HepG2 (cell line): ENCODE data around the gene CLASP1. TPM values are rescaled to one million over a fixed set of nuclear protein-coding genes. Genes with fewer than 3 reads are reported as not detected.

Source experiments
- ATAC-seq: fragments of 200-7000 bp; cut with Tn5 transposase; 3 replicates; pipeline ENCODE4 v1.9.1; 2020; ENCODE audit warnings: mild to moderate bottlenecking, moderate library complexity
- BruUV-seq: library from RNA; stranded (reverse); fragments of 400-500 nt; replicated peaks from 2 replicates; lab custom pipeline; 2021; lab: Mats Ljungman, UMichigan
- CTCF ChIA-PET: fragments of 300-600 bp; formaldehyde crosslinking; extraction: SDS; loops from one replicate; lab custom pipeline; 2021; ENCODE audit warnings: low total read pairs, inconsistent platforms, low intra/inter-chr PET ratio; lab: Yijun Ruan, JAX
- POLR2A ChIA-PET: fragments of 350-600 bp; sonication (Branson Sonifier 250); formaldehyde crosslinking; loops from one replicate; lab custom pipeline; 2020; ENCODE audit warnings: antibody characterized with exemption, inconsistent platforms; lab: Yijun Ruan, JAX
- DNase-seq: peaks from one replicate; pipeline ENCODE4 v3.0.0-alpha.2; 2015; ENCODE audit warnings: low spot score
- FAIRE-seq: peaks from 3 replicates; lab custom pipeline; 2011; peaks lifted over from hg19 to GRCh38; lab: Jason Lieb, UNC
- H2AFZ ChIP-seq: one replicate; pipeline ENCODE4 v1.6.1; 2011; ENCODE audit warnings: low read length, inconsistent platforms
- H3K27ac ChIP-seq: fragments of 300-600 bp; 3 replicates; pipeline ENCODE4 v1.8.0; 2011; ENCODE audit warnings: mixed run types, mild to moderate bottlenecking, mixed read lengths, low read length, inconsistent platforms; ENCODE audit not compliant: insufficient read depth; ENCODE audit errors: extremely low read length
- H3K27me3 ChIP-seq, 2 experiments: fragments of 200-600 bp in 1 of 2; 2 replicates in 1 of 2; 3 replicates in 1 of 2; pipeline versions ENCODE4 v1.6.0 to v1.8.0; 2011; ENCODE audit warnings: low read length in 2 of 2, mild to moderate bottlenecking in 2 of 2, moderate library complexity in 2 of 2, inconsistent platforms in 1 of 2; ENCODE audit not compliant: insufficient read depth in 2 of 2, control insufficient read depth in 1 of 2
- H3K36me3 ChIP-seq, 2 experiments: fragments of 200-600 bp in 1 of 2; replicated peaks in 1 of 2; 2 replicates in 1 of 2; 3 replicates in 1 of 2; pipeline versions ENCODE4 v1.5.1 to v1.8.0; 2011; ENCODE audit warnings: low read length in 2 of 2, inconsistent platforms in 1 of 2; ENCODE audit not compliant: insufficient read depth in 2 of 2, control insufficient read depth in 1 of 2
- H3K4me1 ChIP-seq: 2 replicates; pipeline ENCODE4 v1.5.1; 2012; ENCODE audit warnings: low read length, inconsistent platforms; ENCODE audit not compliant: insufficient read depth
- H3K4me2 ChIP-seq: 2 replicates; pipeline ENCODE4 v1.6.0; 2011; ENCODE audit warnings: low read depth, low read length, inconsistent platforms
- H3K4me3 ChIP-seq, 3 experiments: fragments of 200-600 bp in 1 of 3; sonication (generic), shearing (Covaris generic) in 1 of 3; replicated peaks in 1 of 3; 2 replicates each; pipeline ENCODE4 v1.5.1; 2011 to 2016; ENCODE audit warnings: low read length in 3 of 3, inconsistent platforms in 2 of 3, low read depth in 2 of 3, mild to moderate bottlenecking in 2 of 3, control low read depth in 1 of 3, mixed read lengths in 1 of 3; ENCODE audit not compliant: insufficient read depth in 1 of 3
- H3K79me2 ChIP-seq: one replicate; pipeline ENCODE4 v1.6.1; 2011; ENCODE audit warnings: low read length, inconsistent platforms; ENCODE audit not compliant: insufficient read depth
- H3K9ac ChIP-seq: 2 replicates; pipeline ENCODE4 v1.6.0; 2011; ENCODE audit warnings: mild to moderate bottlenecking, low read depth, low read length, inconsistent platforms; ENCODE audit not compliant: insufficient read depth
- H3K9me3 ChIP-seq: 2 replicates; pipeline ENCODE4 v1.5.1; 2012; ENCODE audit warnings: mild to moderate bottlenecking, low read length
- H4K20me1 ChIP-seq: 2 replicates; pipeline ENCODE4 v1.6.0; 2011; ENCODE audit warnings: inconsistent platforms, mild to moderate bottlenecking, low read length, moderate library complexity; ENCODE audit not compliant: insufficient read depth
- ARNTL ChIP-seq: sonication (generic); formaldehyde crosslinking; IDR thresholded peaks from 2 replicates; pipeline ENCODE4 v1.4.0; 2020; ENCODE audit warnings: mild to moderate bottlenecking, missing genetic modification reagents
- HNF4A ChIP-seq: sonication (generic); formaldehyde crosslinking; IDR thresholded peaks from 2 replicates; pipeline ENCODE4 v1.4.0; 2020; ENCODE audit warnings: missing genetic modification reagents
- ISX ChIP-seq: sonication (generic); formaldehyde crosslinking; conservative IDR thresholded peaks from 2 replicates; pipeline ENCODE4 v1.5.0; 2020; ENCODE audit warnings: missing genetic modification reagents
- NR2F1 ChIP-seq, 2 experiments: fragments of 450-650 bp in 1 of 2; formaldehyde crosslinking in 1 of 2; IDR thresholded peaks; 2 replicates each; pipeline versions ENCODE4 v1.5.0 to v1.6.1; 2016 to 2020; ENCODE audit warnings: mild to moderate bottlenecking in 1 of 2, missing compliant biosample characterization in 1 of 2, missing genetic modification reagents in 1 of 2, moderate library complexity in 1 of 2
- RELA ChIP-seq: sonication (generic); formaldehyde crosslinking; IDR thresholded peaks from 2 replicates; pipeline ENCODE4 v1.4.0; 2020; ENCODE audit warnings: missing genetic modification reagents
- TEF ChIP-seq: sonication (generic); formaldehyde crosslinking; IDR thresholded peaks from 2 replicates; pipeline ENCODE4 v1.5.0; 2020; ENCODE audit warnings: missing genetic modification reagents
- ZBTB38 ChIP-seq: sonication (generic); formaldehyde crosslinking; IDR thresholded peaks from 2 replicates; pipeline ENCODE4 v1.5.1; 2020; ENCODE audit warnings: mild to moderate bottlenecking, missing genetic modification reagents
- ZBTB49 ChIP-seq: sonication (generic); formaldehyde crosslinking; IDR thresholded peaks from 2 replicates; pipeline ENCODE4 v1.4.0; 2020; ENCODE audit warnings: missing genetic modification reagents, borderline replicate concordance
- ZNF772 ChIP-seq: sonication (generic); formaldehyde crosslinking; IDR thresholded peaks from 2 replicates; pipeline ENCODE4 v1.5.0; 2020; ENCODE audit warnings: mild to moderate bottlenecking, missing genetic modification reagents
- WGBS: methylation state at CpG from one replicate; pipeline ENCODE4 v1.1.6; 2017; ENCODE audit warnings: low lambda C conversion rate; 5-methylcytosine and 5-hydroxymethylcytosine counted together
- in situ Hi-C: cut with HindIII; loops from 2 replicates; pipeline ENCODE4 v1.10.0; 2017; ENCODE audit warnings: low pct_unique_long_range_greater_than_20kb; ENCODE audit not compliant: extremely low pct_ligation_motif_present
- intact Hi-C: fragments of 100-400 bp; cut with micrococcal nuclease; formaldehyde crosslinking; loops from one replicate; pipeline ENCODE4 v1.10.0; 2022; ENCODE audit not compliant: unreplicated experiment
- polyA plus RNA-seq, 8 experiments: library from polyadenylated mRNA; depleted of rRNA in 3 of 8; stranded (reverse) in 7 of 8; unstranded in 1 of 8; fragments of >200 nt; fragmentation: Illumina TruSeq in 4 of 8; extraction: Trizol in 4 of 8; gene quantifications; 2 replicates each; pipeline versions ENCODE4 v1.2.1 to v1.2.3, GENCODE V29; 2011 to 2016; ENCODE audit warnings: low read depth in 4 of 8, missing spikeins in 1 of 8, mixed read lengths in 1 of 8; ENCODE audit not compliant: insufficient read depth in 1 of 8
- total RNA-seq, 5 experiments: library from RNA; depleted of rRNA; stranded (reverse); fragments of >200 nt; fragmentation: Illumina TruSeq; extraction: Trizol; gene quantifications; 2 replicates each; pipeline ENCODE4 v1.2.3, GENCODE V29; 2016; ENCODE audit warnings: low read depth in 1 of 5

The CLASP1 gene
- total and polyA plus RNA-seq, 2 of the 13 experiments (the other 11 are each of a cell fraction or from before 2014, with no cell fraction given) = 11.7 to 47.9 TPM

GRCh38 chr2:121288454-121289231, 360.6 kb downstream of the CLASP1 start:
- in situ Hi-C loops = no loop called here
- no peak for ATAC-seq
- POLR2A ChIA-PET = no interaction called here
- H3K9ac ChIP-seq = no peak overlapping the region
- H3K27me3 ChIP-seq = peaks cover 16 to 75% of the 10 kb centered on the region in 2 experiments
- H3K79me2 ChIP-seq = no peaks in the 10 kb centered on the region
- no peak for FAIRE-seq
- no peaks in the 10 kb centered on the region for H4K20me1 ChIP-seq
- no peak overlapping the region for H3K27ac ChIP-seq
- DNase-seq = no peak
- CTCF ChIA-PET = no interaction called here
- no peaks in the 10 kb centered on the region for H3K36me3 ChIP-seq
- no peaks in the 10 kb centered on the region for H3K9me3 ChIP-seq
- no peak overlapping the region for H3K4me3 ChIP-seq
- no TSS peak for BruUV-seq
- no peak overlapping the region for H3K4me2 ChIP-seq
- TF ChIP-seq ARNTL (no peak), ZBTB38 (no peak), ISX (CRISPR knock-in tag) (no peak), TEF (no peak)
- WGBS = 12% methylated on average over 12 of the region's 12 CpGs
- intact Hi-C loops = no loop called here
- 0 out of 2 replicates have a peak, but pooled peaks cover 9% of the 10 kb centered on the region for H3K4me1 ChIP-seq
- H2AFZ ChIP-seq = no peak overlapping the region

DNA sequence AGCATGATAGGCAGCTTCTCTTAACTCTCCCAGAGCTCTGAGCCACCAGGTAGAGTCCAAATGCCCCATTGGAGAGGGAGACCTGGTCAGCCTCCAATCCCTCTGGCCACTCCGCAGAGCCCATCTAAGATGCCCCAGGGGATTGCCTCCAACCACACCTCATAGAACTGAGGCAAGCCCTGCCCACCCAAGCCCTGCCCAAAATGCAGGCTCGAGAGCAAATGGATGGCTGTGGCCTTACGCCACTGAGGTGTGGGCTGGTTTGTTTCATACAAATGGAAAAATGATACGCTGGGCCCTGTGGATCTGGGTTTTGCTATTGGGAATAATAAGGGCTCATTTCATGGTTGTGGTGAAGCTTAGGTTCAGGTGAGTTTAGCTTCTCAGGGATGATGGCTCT, 361.3 kb downstream of the CLASP1 start:
- BruUV-seq = no TSS peak
- intact Hi-C loops = no loop called here
- POLR2A ChIA-PET = no interaction called here
- H3K27ac ChIP-seq = no peak overlapping the region
- H3K79me2 ChIP-seq = no peaks in the 10 kb centered on the region
- H4K20me1 ChIP-seq = no peaks in the 10 kb centered on the region
- DNase-seq = no peak
- no peak for FAIRE-seq
- TF ChIP-seq ZNF772 (CRISPR knock-in tag) (no peak), ZBTB49 (CRISPR knock-in tag) (no peak), NR2F1 (CRISPR knock-in tag; IDR thresholded peaks at IDR 0.05) (no peak), HNF4A (CRISPR knock-in tag) (no peak), RELA (CRISPR knock-in tag) (no peak)
- no peak overlapping the region for H2AFZ ChIP-seq
- H3K4me3 ChIP-seq = no peak overlapping the region
- H3K9me3 ChIP-seq = no peaks in the 10 kb centered on the region
- H3K4me1 ChIP-seq = peaks cover 15% of the 10 kb centered on the region
- peaks cover 20 to 75% of the 10 kb centered on the region in 2 experiments for H3K27me3 ChIP-seq
- no peak overlapping the region for H3K9ac ChIP-seq
- H3K4me2 ChIP-seq = no peak overlapping the region
- ATAC-seq = no peak
- 34% methylated on average over 4 of the region's 4 CpGs for WGBS
- H3K36me3 ChIP-seq = no peaks in the 10 kb centered on the region
- CTCF ChIA-PET = no interaction called here
- in situ Hi-C loops = no loop called here
